CD14-positive monocyte (primary cell): ENCODE results near the gene GPHA2. TPM values are rescaled to one million over a fixed set of nuclear protein-coding genes. Genes with fewer than 3 reads are reported as not detected.
A peak's percentile ranks its signal among the peaks of the same experiment; 100 is the strongest.

ENCODE experiments used
- DNase-seq, 3 donors: peaks; one replicate each; pipeline ENCODE4 v3.0.0-alpha.2; 2011 to 2022
- H2AFZ ChIP-seq: 2 replicates; pipeline ENCODE4 v1.6.0; 2012; ENCODE audit warnings: mild to moderate bottlenecking, low read depth, low read length, inconsistent platforms; ENCODE audit not compliant: insufficient read depth, poor library complexity, severe bottlenecking
- H3K27ac ChIP-seq, 2 donors: 1 replicate in 1 of 2; 2 replicates in 1 of 2; pipeline ENCODE4 v1.5.1; 2012 to 2013; ENCODE audit warnings: low read length in 2 of 2, control low read depth in 1 of 2, inconsistent platforms in 1 of 2, low read depth in 1 of 2, mild to moderate bottlenecking in 1 of 2
- H3K27me3 ChIP-seq, 2 donors: one replicate each; pipeline versions ENCODE4 v1.6.0 to v1.6.1; 2011 to 2013; ENCODE audit warnings: low read length in 2 of 2; ENCODE audit not compliant: control insufficient read depth in 2 of 2, insufficient read depth in 2 of 2
- H3K36me3 ChIP-seq, 2 donors: replicated peaks in 1 of 2; 1 replicate in 1 of 2; 2 replicates in 1 of 2; pipeline versions ENCODE4 v1.5.1 to v1.6.1; 2012 to 2013; ENCODE audit warnings: low read length in 2 of 2, control low read depth in 1 of 2, inconsistent platforms in 1 of 2, mild to moderate bottlenecking in 1 of 2; ENCODE audit not compliant: insufficient read depth in 2 of 2, control insufficient read depth in 1 of 2
- H3K4me1 ChIP-seq, 2 donors: 1 replicate in 1 of 2; 2 replicates in 1 of 2; pipeline versions ENCODE4 v1.5.1 to v1.6.1; 2012 to 2013; ENCODE audit warnings: low read length in 2 of 2, control low read depth in 1 of 2, inconsistent platforms in 1 of 2, mild to moderate bottlenecking in 1 of 2, moderate library complexity in 1 of 2; ENCODE audit not compliant: insufficient read depth in 2 of 2, control insufficient read depth in 1 of 2
- H3K4me2 ChIP-seq: replicated peaks from 2 replicates; pipeline ENCODE3; 2012; ENCODE audit warnings: low read length, moderate library complexity, mild to moderate bottlenecking; ENCODE audit not compliant: poor library complexity, severe bottlenecking; ENCODE audit errors: extremely low read depth
- H3K4me3 ChIP-seq, 3 experiments: fragments of 200-600 bp in 1 of 3; sonication (generic) in 1 of 3; replicated peaks in 1 of 3; 1 replicate in 2 of 3; 2 replicates in 1 of 3; pipeline ENCODE4 v1.5.1; 2011 to 2013; ENCODE audit warnings: low read length in 3 of 3, mild to moderate bottlenecking in 3 of 3, control low read depth in 2 of 3, low read depth in 2 of 3, inconsistent platforms in 1 of 3, moderate library complexity in 1 of 3
- H3K79me2 ChIP-seq: 2 replicates; pipeline ENCODE4 v1.6.0; 2012; ENCODE audit warnings: mild to moderate bottlenecking, control low read depth, inconsistent platforms, low read length, moderate library complexity; ENCODE audit not compliant: insufficient read depth
- H3K9ac ChIP-seq: 2 replicates; pipeline ENCODE4 v1.6.0; 2017; ENCODE audit warnings: low read length, mild to moderate bottlenecking; ENCODE audit not compliant: insufficient read depth, poor library complexity, severe bottlenecking
- H3K9me3 ChIP-seq, 2 donors: replicated peaks in 1 of 2; 1 replicate in 1 of 2; 2 replicates in 1 of 2; pipeline versions ENCODE4 v1.5.1 to v1.6.1; 2012 to 2013; ENCODE audit warnings: low read length in 2 of 2, control low read depth in 1 of 2; ENCODE audit not compliant: control insufficient read depth in 1 of 2, insufficient read depth in 1 of 2
- H4K20me1 ChIP-seq: 2 replicates; pipeline ENCODE4 v1.6.0; 2012; ENCODE audit warnings: mild to moderate bottlenecking, low read length, control low read depth, moderate library complexity; ENCODE audit not compliant: insufficient read depth
- H3K27ac Mint-ChIP-seq, 7 donors: one replicate each; pipeline ENCODE4 v1.8.0; 2020; ENCODE audit warnings: mild to moderate bottlenecking in 7 of 7, mixed read lengths in 7 of 7, moderate library complexity in 6 of 7, inconsistent platforms in 2 of 7
- H3K27me3 Mint-ChIP-seq, 3 donors: one replicate each; pipeline ENCODE4 v1.8.0; 2021 to 2022; ENCODE audit warnings: low read depth in 3 of 3, mild to moderate bottlenecking in 3 of 3, mixed read lengths in 3 of 3, moderate library complexity in 3 of 3, inconsistent platforms in 1 of 3
- H3K36me3 Mint-ChIP-seq, 2 donors: one replicate each; pipeline ENCODE4 v1.8.0; 2020; ENCODE audit warnings: mixed read lengths in 2 of 2, inconsistent platforms in 1 of 2, mild to moderate bottlenecking in 1 of 2
- H3K4me1 Mint-ChIP-seq: one replicate; pipeline ENCODE4 v1.8.0; 2020; ENCODE audit warnings: mild to moderate bottlenecking, mixed read lengths
- H3K4me3 Mint-ChIP-seq, 2 donors: one replicate each; pipeline ENCODE4 v1.8.0; 2020; ENCODE audit warnings: mild to moderate bottlenecking in 2 of 2, mixed read lengths in 2 of 2, moderate library complexity in 1 of 2
- H3K9me3 Mint-ChIP-seq, 7 donors: one replicate each; pipeline ENCODE4 v1.8.0; 2020 to 2022; ENCODE audit warnings: mixed read lengths in 7 of 7, mild to moderate bottlenecking in 6 of 7, moderate library complexity in 6 of 7, inconsistent platforms in 2 of 7
- WGBS: methylation state at CpG from one replicate; pipeline ENCODE4 v1.1.5; 2013; ENCODE audit warnings: missing lambda C conversion rate; ENCODE audit not compliant: insufficient coverage; 5-methylcytosine and 5-hydroxymethylcytosine counted together
- intact Hi-C, 2 donors: fragments of 100-400 bp; cut with micrococcal nuclease; formaldehyde crosslinking; loops; one replicate each; pipeline versions ENCODE4 v1.15.0 to v1.15.1; 2023
- polyA plus RNA-seq, 3 donors: library from polyadenylated mRNA; depleted of rRNA in 1 of 3; unstranded in 2 of 3; stranded (reverse) in 1 of 3; fragments of 300-500 nt in 2 of 3; fragments of >200 nt in 1 of 3; fragmentation: Illumina TruSeq in 2 of 3; gene quantifications; 1 replicate in 2 of 3; 2 replicates in 1 of 3; pipeline ENCODE4 v1.2.3, GENCODE V29; 2012 to 2021
- small RNA-seq: library from RNA; depleted of rRNA; stranded (forward); fragments of <200 nt; gene quantifications from one replicate; pipeline ENCODE3, GENCODE V24; 2012; ENCODE audit warnings: low read depth; ENCODE audit not compliant: insufficient read length
- TF ChIP-seq, protein P1 (sequence below): fragments of 200-600 bp; IDR thresholded peaks from one replicate; pipeline ENCODE4 v1.8.0; 2022; ENCODE audit warnings: antibody characterized with exemption, mild to moderate bottlenecking

The GPHA2 gene
- polyA plus RNA-seq, 3 donors: not detected

DNA sequence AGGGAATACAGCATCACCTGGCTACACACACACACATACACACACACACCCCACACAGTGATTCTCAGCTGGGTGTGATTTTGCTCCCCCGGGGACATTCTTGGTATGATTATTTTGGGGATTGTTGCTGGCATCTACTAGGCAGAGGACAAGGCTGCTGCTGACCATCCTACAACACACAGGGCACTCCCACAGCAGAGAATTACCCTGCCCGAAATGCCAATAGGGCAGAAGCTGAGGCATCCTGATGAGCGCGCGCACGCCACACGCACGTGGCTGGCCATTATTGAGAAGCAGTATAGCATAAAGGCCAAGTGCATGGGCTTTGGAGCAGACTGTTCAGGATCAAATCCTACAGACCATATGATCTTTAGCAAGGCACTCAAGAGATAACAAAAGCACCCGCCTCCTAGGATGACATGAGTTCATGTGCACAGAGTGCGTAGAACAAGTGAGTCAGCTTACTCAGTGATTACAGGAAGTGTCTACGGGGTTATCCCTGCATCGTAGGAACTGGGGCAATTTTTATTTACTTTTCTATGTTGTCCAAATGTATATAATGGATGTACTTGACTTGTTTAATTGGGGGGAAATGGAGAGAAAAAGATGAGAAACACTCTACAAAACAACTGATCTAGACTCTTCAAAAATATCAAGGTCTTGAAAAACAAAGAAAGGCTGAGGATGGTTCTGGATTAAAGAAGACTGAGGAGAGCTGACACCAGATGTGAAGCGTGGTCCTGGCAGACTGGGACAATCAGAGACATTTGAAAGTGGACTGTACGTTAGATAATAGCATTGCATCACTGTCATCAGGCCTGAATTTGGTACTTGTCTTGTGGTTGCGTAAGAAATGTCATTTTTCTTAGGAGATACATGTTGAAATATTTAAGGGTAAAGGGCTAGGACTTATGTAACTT lies 50.1 kb downstream of the GPHA2 start:
- H2AFZ ChIP-seq: no peak overlapping the region
- intact Hi-C loops: loop anchor here in 1 of 2 donors (1.0 kb wide), 1 partner anchor 7 kb away; the partner anchor contains the start of gene EHD1
- WGBS: 4% methylated on average over 3 of the region's 15 CpGs
- DNase-seq: peak; percentile 88 to 95 (median 94)
- H3K27me3 ChIP-seq: peaks cover 0 to 7% of the 10 kb centered on the region in 2 donors
- Mint-ChIP-seq H3K27me3 (peaks cover 6 to 19% (median 13%) of the 10 kb centered on the region in 3 donors), H3K27ac (peak overlapping the region; percentile 97 to 100 (median 99)), H3K36me3 (peaks cover 0 to 5% of the 10 kb centered on the region in 2 donors), H3K9me3 (peaks cover 0 to 3% (median 0%) of the 10 kb centered on the region in 7 donors), H3K4me3 (peak overlapping the region; percentile 47 to 80), H3K4me1 (peaks cover 55% of the 10 kb centered on the region)
- no peaks in the 10 kb centered on the region for H4K20me1 ChIP-seq
- no peaks in the 10 kb centered on the region for H3K9me3 ChIP-seq
- H3K27ac ChIP-seq: peak overlapping the region; percentile 75 to 94
- H3K9ac ChIP-seq: peak overlapping the region; percentile 72
- peak overlapping the region; percentile 57 for H3K4me2 ChIP-seq
- H3K79me2 ChIP-seq: no peaks in the 10 kb centered on the region
- H3K4me3 ChIP-seq: peak overlapping the region in 1 of 3 experiments; percentile 31
- TF ChIP-seq, protein P1, sequence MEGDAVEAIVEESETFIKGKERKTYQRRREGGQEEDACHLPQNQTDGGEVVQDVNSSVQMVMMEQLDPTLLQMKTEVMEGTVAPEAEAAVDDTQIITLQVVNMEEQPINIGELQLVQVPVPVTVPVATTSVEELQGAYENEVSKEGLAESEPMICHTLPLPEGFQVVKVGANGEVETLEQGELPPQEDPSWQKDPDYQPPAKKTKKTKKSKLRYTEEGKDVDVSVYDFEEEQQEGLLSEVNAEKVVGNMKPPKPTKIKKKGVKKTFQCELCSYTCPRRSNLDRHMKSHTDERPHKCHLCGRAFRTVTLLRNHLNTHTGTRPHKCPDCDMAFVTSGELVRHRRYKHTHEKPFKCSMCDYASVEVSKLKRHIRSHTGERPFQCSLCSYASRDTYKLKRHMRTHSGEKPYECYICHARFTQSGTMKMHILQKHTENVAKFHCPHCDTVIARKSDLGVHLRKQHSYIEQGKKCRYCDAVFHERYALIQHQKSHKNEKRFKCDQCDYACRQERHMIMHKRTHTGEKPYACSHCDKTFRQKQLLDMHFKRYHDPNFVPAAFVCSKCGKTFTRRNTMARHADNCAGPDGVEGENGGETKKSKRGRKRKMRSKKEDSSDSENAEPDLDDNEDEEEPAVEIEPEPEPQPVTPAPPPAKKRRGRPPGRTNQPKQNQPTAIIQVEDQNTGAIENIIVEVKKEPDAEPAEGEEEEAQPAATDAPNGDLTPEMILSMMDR: no peak
- H3K36me3 ChIP-seq: no peaks in the 10 kb centered on the region
- peaks cover 49 to 58% of the 10 kb centered on the region in 2 donors for H3K4me1 ChIP-seq

Small RNA genes lying within 50 kb of the gene (small RNA-seq; reads per million reads assigned to genes)
- not detected for gene MIR6749
- gene MIR6750: not detected

Other genes starting within 250 kb of the GPHA2 start
- gene NRXN2, start 212.7 kb downstream of the GPHA2 start, polyA plus RNA-seq: under 1 TPM in 1 of 3 donors, not detected in 2; 0.07 TPM
- 100 to 1,000 TPM in 1 of 3 donors, 10 to 100 TPM in 2; 67.6 to 242 (median 68.8) TPM for gene RASGRP2, start 191.8 kb downstream of the GPHA2 start, polyA plus RNA-seq
- gene PYGM, start 175.9 kb downstream of the GPHA2 start, polyA plus RNA-seq: 1 to 10 TPM in 1 of 3 donors, under 1 TPM in 1, not detected in 1; 0.05 to 1.8 TPM
- gene SF1, start 157.4 kb downstream of the GPHA2 start, polyA plus RNA-seq: 100 to 1,000 TPM in 1 of 3 donors, 10 to 100 TPM in 2; 31.6 to 302 (median 47.7) TPM
- 10 to 100 TPM in 2 of 3 donors, 1 to 10 TPM in 1; 9.9 to 38.0 (median 12.6) TPM for gene MAP4K2, start 132.7 kb downstream of the GPHA2 start, polyA plus RNA-seq
- gene MEN1, start 125.3 kb downstream of the GPHA2 start, polyA plus RNA-seq: 10 to 100 TPM in 2 of 3 donors, 1 to 10 TPM in 1; 9.4 to 26.2 (median 10.0) TPM
- under 1 TPM in 1 of 3 donors, not detected in 2; 0.23 TPM for gene CDC42BPG, start 91.2 kb downstream of the GPHA2 start, polyA plus RNA-seq
- 100 to 1,000 TPM in 1 of 3 donors, 10 to 100 TPM in 2; 30.3 to 212 (median 48.4) TPM for gene EHD1, start 57.3 kb downstream of the GPHA2 start, polyA plus RNA-seq
- gene ATG2A, start 18.7 kb downstream of the GPHA2 start, polyA plus RNA-seq: 10 to 100 TPM in 1 of 3 donors, 1 to 10 TPM in 2; 2.6 to 24.9 (median 4.0) TPM
- 10 to 100 TPM in 1 of 3 donors, 1 to 10 TPM in 2; 9.0 to 26.7 (median 9.4) TPM for gene PPP2R5B, start 11.2 kb downstream of the GPHA2 start, polyA plus RNA-seq
- gene MAJIN, start 36.2 kb upstream of the GPHA2 start, polyA plus RNA-seq: not detected
- 1 to 10 TPM in 2 of 3 donors, under 1 TPM in 1; 0.97 to 1.7 (median 1.1) TPM for gene BATF2, start 61.1 kb upstream of the GPHA2 start, polyA plus RNA-seq
- 10 to 100 TPM; 34.3 to 40.4 (median 34.4) TPM for gene ARL2, start 78.3 kb upstream of the GPHA2 start, polyA plus RNA-seq
- 10 to 100 TPM; 16.2 to 26.7 (median 17.8) TPM for gene SNX15, start 91.5 kb upstream of the GPHA2 start, polyA plus RNA-seq
- 10 to 100 TPM in 1 of 3 donors, 1 to 10 TPM in 2; 4.4 to 14.1 (median 6.7) TPM for gene SAC3D1, start 105.3 kb upstream of the GPHA2 start, polyA plus RNA-seq
- 10 to 100 TPM; 11.1 to 20.1 (median 20.1) TPM for gene NAALADL1, start 122.7 kb upstream of the GPHA2 start, polyA plus RNA-seq
- under 1 TPM in 2 of 3 donors, not detected in 1; 0.20 to 0.28 TPM for gene CDCA5, start 148.1 kb upstream of the GPHA2 start, polyA plus RNA-seq
- gene ZFPL1, start 148.3 kb upstream of the GPHA2 start, polyA plus RNA-seq: 10 to 100 TPM; 25.1 to 41.1 (median 27.2) TPM
- gene VPS51, start 160.3 kb upstream of the GPHA2 start, polyA plus RNA-seq: 10 to 100 TPM; 37.2 to 77.3 (median 39.4) TPM
- 1 to 10 TPM; 1.8 to 4.5 (median 1.8) TPM for gene TM7SF2, start 176.0 kb upstream of the GPHA2 start, polyA plus RNA-seq
- 1 to 10 TPM; 2.1 to 9.4 (median 5.8) TPM for gene ZNHIT2, start 181.8 kb upstream of the GPHA2 start, polyA plus RNA-seq
- 100 to 1,000 TPM; 668 to 818 (median 799) TPM for gene FAU, start 186.2 kb upstream of the GPHA2 start, polyA plus RNA-seq
- gene MRPL49, start 186.4 kb upstream of the GPHA2 start, polyA plus RNA-seq: 10 to 100 TPM; 19.8 to 33.9 (median 32.7) TPM
- gene SYVN1, start 198.6 kb upstream of the GPHA2 start, polyA plus RNA-seq: 10 to 100 TPM in 1 of 3 donors, 1 to 10 TPM in 2; 3.5 to 81.6 (median 6.4) TPM
- gene SPDYC, start 234.3 kb upstream of the GPHA2 start, polyA plus RNA-seq: under 1 TPM in 1 of 3 donors, not detected in 2; 0.64 TPM
- gene CAPN1, start 246.0 kb upstream of the GPHA2 start, polyA plus RNA-seq: 100 to 1,000 TPM; 128 to 140 (median 129) TPM